PFSK-1 (cell line): ENCODE data around the gene STK35.

Experiments used
- POLR2AphosphoS5 ChIP-seq: IDR thresholded peaks from 2 replicates; pipeline ENCODE4 v1.6.1; 2012; ENCODE audit warnings: low read depth, mild to moderate bottlenecking, control low read depth, low read length, moderate library complexity
- REST ChIP-seq, 2 experiments: IDR thresholded peaks; 2 replicates each; pipeline versions ENCODE4 v1.6.1 to v1.8.0; 2011 to 2012; ENCODE audit warnings: low read depth in 2 of 2, low read length in 2 of 2, control low read depth in 1 of 2, inconsistent platforms in 1 of 2, mild to moderate bottlenecking in 1 of 2, moderate library complexity in 1 of 2; ENCODE audit not compliant: insufficient read depth in 1 of 2

GRCh38 chr20:2114990-2115681 lies 13.5 kb downstream of the STK35 start:
- TF ChIP-seq POLR2AphosphoS5 (no peak), REST (IDR thresholded peaks at IDR 0.05; ENCODE audit: insufficient read depth in 1 of 2, low read depth in 2 of 2, low read length in 2 of 2) (no peak)
